K562 (cell line): ENCODE results near the gene TP53RK. TPM values are rescaled to one million over a fixed set of nuclear protein-coding genes. Genes with fewer than 3 reads are reported as not detected.

ENCODE experiments used
- ATAC-seq: fragments of 200-7000 bp; cut with Tn5 transposase; 3 replicates; pipeline ENCODE4 v1.9.1; 2020; ENCODE audit warnings: moderate library complexity
- BruUV-seq: library from RNA; stranded (reverse); fragments of 400-500 nt; replicated peaks from 2 replicates; lab custom pipeline; 2021; lab: Mats Ljungman, UMichigan
- CTCF ChIA-PET: fragments of 300-600 bp; formaldehyde crosslinking; extraction: SDS; loops from one replicate; lab custom pipeline; 2021; ENCODE audit warnings: low intra/inter-chr PET ratio; lab: Yijun Ruan, JAX
- POLR2A ChIA-PET: fragments of 300-600, 350-650 bp; sonication (Branson Sonifier 250); formaldehyde crosslinking; extraction: SDS; loops from one replicate; lab custom pipeline; 2021; ENCODE audit warnings: antibody characterized with exemption, inconsistent platforms; lab: Yijun Ruan, JAX
- DNase-seq, 4 experiments: peaks; one replicate each; pipeline versions ENCODE4 v3.0.0 to v3.0.0-alpha.2; 2011 to 2018; ENCODE audit warnings: low spot score in 3 of 4, mixed read lengths in 3 of 4; ENCODE audit errors: extremely low read depth in 1 of 4
- FAIRE-seq: peaks from 2 replicates; lab custom pipeline; 2011; peaks lifted over from hg19 to GRCh38; lab: Jason Lieb, UNC
- H2AFZ ChIP-seq: 2 replicates; pipeline ENCODE4 v1.6.0; 2011; ENCODE audit warnings: low read depth, low read length, control low read depth, inconsistent platforms
- H3K27ac ChIP-seq: fragments of 200-600 bp; 3 replicates; pipeline ENCODE4 v1.8.0; 2011; ENCODE audit warnings: low read depth, mild to moderate bottlenecking, control low read depth, inconsistent platforms, low read length, moderate library complexity, mixed read lengths; ENCODE audit errors: extremely low read depth
- H3K27me3 ChIP-seq, 2 experiments: fragments of 300-600 bp in 1 of 2; 2 replicates in 1 of 2; 3 replicates in 1 of 2; pipeline versions ENCODE4 v1.6.0 to v1.8.0; 2011; ENCODE audit warnings: inconsistent platforms in 2 of 2, low read length in 2 of 2, mild to moderate bottlenecking in 1 of 2, mixed read lengths in 1 of 2, moderate library complexity in 1 of 2; ENCODE audit not compliant: control insufficient read depth in 2 of 2, insufficient read depth in 2 of 2
- H3K36me3 ChIP-seq: fragments of 300-600 bp; 3 replicates; pipeline ENCODE4 v1.8.0; 2011; ENCODE audit warnings: mild to moderate bottlenecking, low read length, inconsistent platforms; ENCODE audit not compliant: control insufficient read depth, insufficient read depth
- H3K4me1 ChIP-seq, 2 experiments: fragments of 200-600 bp in 1 of 2; replicated peaks in 1 of 2; 2 replicates in 1 of 2; 3 replicates in 1 of 2; pipeline versions ENCODE4 v1.5.1 to v1.8.0; 2011; ENCODE audit warnings: inconsistent platforms in 2 of 2, low read length in 2 of 2, mild to moderate bottlenecking in 1 of 2, mixed read lengths in 1 of 2, moderate library complexity in 1 of 2; ENCODE audit not compliant: control insufficient read depth in 2 of 2, insufficient read depth in 2 of 2
- H3K4me2 ChIP-seq: 2 replicates; pipeline ENCODE4 v1.6.1; 2011; ENCODE audit warnings: low read length, control low read depth, inconsistent platforms, mixed read lengths; ENCODE audit not compliant: insufficient read depth
- H3K4me3 ChIP-seq: fragments of 200-600 bp; sonication (generic), shearing (Covaris generic); 2 replicates; pipeline ENCODE4 v1.5.1; 2016; ENCODE audit warnings: control low read depth, inconsistent platforms
- H3K79me2 ChIP-seq: fragments of 200-600 bp; 3 replicates; pipeline ENCODE4 v1.8.0; 2011; ENCODE audit warnings: low read length, inconsistent platforms; ENCODE audit not compliant: control insufficient read depth, insufficient read depth
- H3K9ac ChIP-seq, 2 experiments: 2 replicates each; pipeline versions ENCODE4 v1.6.0 to v1.6.1; 2011; ENCODE audit warnings: low read depth in 2 of 2, low read length in 2 of 2, control low read depth in 1 of 2, inconsistent platforms in 1 of 2, mild to moderate bottlenecking in 1 of 2, mixed read lengths in 1 of 2; ENCODE audit not compliant: insufficient read depth in 1 of 2
- H3K9me1 ChIP-seq: one replicate; pipeline ENCODE4 v1.6.0; 2011; ENCODE audit warnings: inconsistent platforms, mild to moderate bottlenecking, low read length, moderate library complexity; ENCODE audit not compliant: control insufficient read depth, insufficient read depth
- H3K9me3 ChIP-seq: replicated peaks from 2 replicates; pipeline ENCODE4 v1.5.1; 2011; ENCODE audit warnings: low read depth, low read length, inconsistent platforms; ENCODE audit not compliant: control insufficient read depth, insufficient read depth
- H4K20me1 ChIP-seq: replicated peaks from 2 replicates; pipeline ENCODE4 v1.6.1; 2011; ENCODE audit warnings: low read length, inconsistent platforms, mixed read lengths; ENCODE audit not compliant: control insufficient read depth, insufficient read depth
- FOS ChIP-seq: IDR thresholded peaks from 3 replicates; pipeline ENCODE4 v1.6.1; 2011; ENCODE audit not compliant: insufficient read length; ENCODE audit errors: extremely low read depth
- FOSL1 ChIP-seq: fragments of 200-800 bp; sonication (Bioruptor generic); conservative IDR thresholded peaks from 2 replicates; pipeline ENCODE4 v1.6.1; 2016; ENCODE audit warnings: missing genetic modification characterization, missing compliant biosample characterization
- KLF6 ChIP-seq: fragments of 250-450 bp; sonication (Bioruptor Pico); IDR thresholded peaks from 2 replicates; pipeline ENCODE4 v1.4.0; 2020; ENCODE audit warnings: mild to moderate bottlenecking, moderate library complexity, borderline replicate concordance
- MAX ChIP-seq: sonication (generic); formaldehyde crosslinking; IDR thresholded peaks from 2 replicates; pipeline ENCODE4 v1.9.0; 2022; ENCODE audit warnings: mild to moderate bottlenecking, missing genetic modification reagents
- MBD2 ChIP-seq: sonication (generic); IDR thresholded peaks from 2 replicates; pipeline ENCODE4 v1.6.1; 2016; ENCODE audit warnings: low read depth, borderline replicate concordance
- NFYB ChIP-seq: IDR thresholded peaks from 2 replicates; pipeline ENCODE4 v1.6.1; 2011; ENCODE audit warnings: mild to moderate bottlenecking, moderate library complexity; ENCODE audit not compliant: insufficient read length; ENCODE audit errors: extremely low read depth
- PBX2 ChIP-seq, 2 experiments: IDR thresholded peaks in 1 of 2; conservative IDR thresholded peaks in 1 of 2; 2 replicates each; pipeline ENCODE4 v1.6.1; 2016; ENCODE audit warnings: low read depth in 2 of 2, mild to moderate bottlenecking in 1 of 2, missing compliant biosample characterization in 1 of 2, missing genetic modification characterization in 1 of 2, moderate library complexity in 1 of 2
- PKNOX1 ChIP-seq: fragments of 450-650 bp; IDR thresholded peaks from 2 replicates; pipeline ENCODE4 v1.6.1; 2016
- RBM25 ChIP-seq: fragments of 200-400 bp; formaldehyde crosslinking; IDR thresholded peaks from 2 replicates; pipeline ENCODE4 v1.6.1; 2018; ENCODE audit warnings: low read length, low read depth, moderate library complexity; ENCODE audit not compliant: severe bottlenecking
- SP2 ChIP-seq: IDR thresholded peaks from 2 replicates; pipeline ENCODE4 v1.6.1; 2011; ENCODE audit warnings: mild to moderate bottlenecking, low read depth, low read length, moderate library complexity; ENCODE audit not compliant: poor library complexity, severe bottlenecking; ENCODE audit errors: extremely low read depth
- USF1 ChIP-seq: sonication (generic); formaldehyde crosslinking; IDR thresholded peaks from 2 replicates; pipeline ENCODE4 v1.9.0; 2022; ENCODE audit warnings: mild to moderate bottlenecking, missing genetic modification reagents
- WGBS: fragments of 100-300 bp; shearing (Covaris generic); methylation state at CpG from one replicate; pipeline ENCODE4 v1.1.6; 2016; ENCODE audit warnings: low coverage, mixed read lengths; ENCODE audit not compliant: insufficient coverage; ENCODE audit errors: missing lambda C conversion rate; 5-methylcytosine and 5-hydroxymethylcytosine counted together
- in situ Hi-C: fragments of 300-500 bp; cut with MboI; formaldehyde crosslinking; loops from 4 replicates; pipeline ENCODE4 v1.15.0; 2018; ENCODE audit warnings: inconsistent platforms, mixed read lengths
- intact Hi-C: fragments of 100-400 bp; cut with micrococcal nuclease; formaldehyde crosslinking; loops from 2 replicates; pipeline ENCODE4 v1.14.2; 2022
- polyA plus RNA-seq, 8 experiments: library from polyadenylated mRNA; depleted of rRNA in 4 of 8; stranded (reverse) in 5 of 8; unstranded in 3 of 8; fragments of >200 nt; fragmentation: Nextera tagmentation in 2 of 8; fragmentation: Illumina TruSeq in 1 of 8; extraction: Ambion mirVana in 2 of 8; extraction: Trizol in 1 of 8; gene quantifications; 2 replicates each; pipeline versions ENCODE4 v1.2.1 to v1.2.3, GENCODE V29; 2011 to 2014; ENCODE audit warnings: inconsistent platforms in 1 of 8, missing spikeins in 1 of 8
- total RNA-seq, 7 experiments: library from RNA; depleted of rRNA in 6 of 7; stranded (reverse); fragments of >200 nt in 6 of 7; fragmentation: Illumina TruSeq in 2 of 7; extraction: Trizol in 2 of 7; gene quantifications; 2 replicates each; pipeline versions ENCODE4 v1.2.1 to v1.2.3, GENCODE V29; 2011 to 2021; ENCODE audit warnings: low replicate concordance in 1 of 7

The TP53RK gene
- total and polyA plus RNA-seq, 9 of the 15 experiments (the other 6 are each of a cell fraction or from before 2014, with no cell fraction given), result 2.9 to 43.5 (median 17.2) TPM

GRCh38 chr20:46731770-46732169 is 42.5 kb upstream of the TP53RK start:
- FAIRE-seq, result peak; percentile 86
- Histone ChIP-seq H2AFZ (0 out of 2 replicates have a peak overlapping the region, but pooled peaks have one; percentile 30), H3K4me2 (no peak overlapping the region), H3K79me2 (no peaks in the 10 kb centered on the region), H3K9me1 (no peaks in the 10 kb centered on the region), H3K27me3 (peaks cover 3 to 26% of the 10 kb centered on the region in 2 experiments; a peak in 3 of 5 replicates), H4K20me1 (no peaks in the 10 kb centered on the region; the same call in 1 of the 2 replicates), H3K36me3 (no peaks in the 10 kb centered on the region), H3K9ac (no peak overlapping the region), H3K4me1 (no peaks in the 10 kb centered on the region), H3K9me3 (no peaks in the 10 kb centered on the region), H3K4me3 (no peak overlapping the region), H3K27ac (no peak overlapping the region)
- TF ChIP-seq FOS (peak; percentile 58), MAX (CRISPR knock-in tag) (no peak), PKNOX1 (peak; percentile 97), SP2 (peak; percentile 40), MBD2 (peak; percentile 28; the same call in 1 of the 2 replicates), NFYB (peak; percentile 59), PBX2 (CRISPR knock-in tag; IDR thresholded peaks at IDR 0.05; ENCODE audit: low read depth) (peak; percentile 71), PBX2 (tag; conservative IDR thresholded peaks at IDR 0.05; ENCODE audit: low read depth) (peak; percentile 73), KLF6 (CRISPR knock-in tag) (no peak), FOSL1 (tag) (no peak), RBM25 (peak; percentile 34), USF1 (CRISPR knock-in tag) (no peak)
- POLR2A ChIA-PET, result interaction anchor here (0.8 kb wide), 1 partner anchor 9 kb away, joined by 3 read pairs; no protein-coding TSS in a partner anchor
- in situ Hi-C loops, result no loop called here
- BruUV-seq, result no TSS peak
- CTCF ChIA-PET, result no interaction called here
- DNase-seq, result peak; percentile 16 to 67 (median 50)
- intact Hi-C loops, result no loop called here
- peak; percentile 89 for ATAC-seq
- WGBS, result 0% methylated on average over 4 of the region's 4 CpGs
